Measurements from ENCODE around the gene GASK1A. TPM values are rescaled to one million over a fixed set of nuclear protein-coding genes. Genes with fewer than 3 reads are reported as not detected.
"Not testable (repeated sequence)": the region's sequence is repeated elsewhere in the genome, so short reads cannot be mapped to it uniquely, and the experiment has no call there.

The GASK1A gene
- total RNA-seq, 1 donor from 2014 or later = not detected

DNA sequence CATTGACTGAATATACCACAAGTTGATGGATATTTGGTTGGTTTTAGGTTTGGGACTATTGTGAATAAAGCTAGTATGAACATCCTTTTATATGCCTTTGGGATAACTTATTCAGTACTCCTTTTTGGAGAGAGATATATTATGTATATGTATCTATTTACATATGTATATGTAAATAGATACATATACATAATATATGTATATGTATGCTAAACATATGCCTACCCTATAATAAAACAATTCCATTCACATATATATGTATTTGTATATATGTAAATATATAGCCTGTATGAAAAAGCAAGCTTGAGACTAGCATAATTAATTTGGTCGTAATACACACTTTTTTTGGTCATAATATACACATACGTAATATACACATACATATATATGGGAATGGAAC is 15.8 kb upstream of the GASK1A start:
- no peak for DNase-seq (ENCODE audit: low spot score)
- intact Hi-C loops (cut with micrococcal nuclease) = loop anchor here (10.0 kb wide), 1 partner anchor 542 kb away; no protein-coding TSS in a partner anchor
- H3K4me1 Mint-ChIP-seq (ENCODE audit: low read depth) = no peaks in the 10 kb centered on the region
- peaks cover 15% of the 10 kb centered on the region for H3K27me3 Mint-ChIP-seq (ENCODE audit: low read depth)
- no peaks in the 10 kb centered on the region for H3K36me3 Mint-ChIP-seq (ENCODE audit: low read depth)
- H3K9me3 Mint-ChIP-seq = no peaks in the 10 kb centered on the region
- H3K4me3 Mint-ChIP-seq (ENCODE audit: low read depth) = no peak overlapping the region
- no peak overlapping the region for H3K27ac Mint-ChIP-seq

GRCh38 chr3:42964266-42964665 is 14.8 kb upstream of the GASK1A start:
- Mint-ChIP-seq H3K36me3 (ENCODE audit: low read depth) (no peaks in the 10 kb centered on the region), H3K9me3 (no peaks in the 10 kb centered on the region), H3K27ac (no peak overlapping the region), H3K4me1 (ENCODE audit: low read depth) (no peaks in the 10 kb centered on the region), H3K27me3 (ENCODE audit: low read depth) (peaks cover 11% of the 10 kb centered on the region), H3K4me3 (ENCODE audit: low read depth) (no peak overlapping the region)
- no peak for DNase-seq (ENCODE audit: low spot score)
- intact Hi-C loops (cut with micrococcal nuclease) = loop anchor here (10.0 kb wide), 1 partner anchor 541 kb away; no protein-coding TSS in a partner anchor

DNA sequence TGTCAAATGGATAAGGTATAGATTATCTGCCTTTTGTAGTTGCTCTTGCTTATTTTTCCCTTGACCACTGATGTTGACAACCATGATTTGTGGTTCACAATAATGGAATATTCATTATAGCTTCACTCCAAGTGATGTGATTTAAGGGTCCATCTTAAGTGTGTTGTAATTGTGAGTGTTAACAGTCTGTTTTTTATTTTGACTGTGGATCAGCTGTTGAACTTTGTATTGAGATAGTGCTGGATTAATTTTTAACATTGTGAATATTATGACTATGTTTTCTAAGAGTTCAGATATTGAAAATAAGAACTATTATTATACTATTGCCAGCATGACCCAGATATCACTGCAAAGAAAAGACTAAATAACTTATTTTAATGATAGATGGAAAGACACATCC is 8.6 kb upstream of the GASK1A start:
- H3K27me3 Mint-ChIP-seq (ENCODE audit: low read depth) = peaks cover 6% of the 10 kb centered on the region
- DNase-seq (ENCODE audit: low spot score) = no peak
- H3K9me3 Mint-ChIP-seq = peaks cover 24% of the 10 kb centered on the region
- no peaks in the 10 kb centered on the region for H3K4me1 Mint-ChIP-seq (ENCODE audit: low read depth)
- peaks cover 5% of the 10 kb centered on the region for H3K36me3 Mint-ChIP-seq (ENCODE audit: low read depth)
- no peak overlapping the region for H3K4me3 Mint-ChIP-seq (ENCODE audit: low read depth)
- H3K27ac Mint-ChIP-seq = no peak overlapping the region
- intact Hi-C loops (cut with micrococcal nuclease) = no loop called here

DNA sequence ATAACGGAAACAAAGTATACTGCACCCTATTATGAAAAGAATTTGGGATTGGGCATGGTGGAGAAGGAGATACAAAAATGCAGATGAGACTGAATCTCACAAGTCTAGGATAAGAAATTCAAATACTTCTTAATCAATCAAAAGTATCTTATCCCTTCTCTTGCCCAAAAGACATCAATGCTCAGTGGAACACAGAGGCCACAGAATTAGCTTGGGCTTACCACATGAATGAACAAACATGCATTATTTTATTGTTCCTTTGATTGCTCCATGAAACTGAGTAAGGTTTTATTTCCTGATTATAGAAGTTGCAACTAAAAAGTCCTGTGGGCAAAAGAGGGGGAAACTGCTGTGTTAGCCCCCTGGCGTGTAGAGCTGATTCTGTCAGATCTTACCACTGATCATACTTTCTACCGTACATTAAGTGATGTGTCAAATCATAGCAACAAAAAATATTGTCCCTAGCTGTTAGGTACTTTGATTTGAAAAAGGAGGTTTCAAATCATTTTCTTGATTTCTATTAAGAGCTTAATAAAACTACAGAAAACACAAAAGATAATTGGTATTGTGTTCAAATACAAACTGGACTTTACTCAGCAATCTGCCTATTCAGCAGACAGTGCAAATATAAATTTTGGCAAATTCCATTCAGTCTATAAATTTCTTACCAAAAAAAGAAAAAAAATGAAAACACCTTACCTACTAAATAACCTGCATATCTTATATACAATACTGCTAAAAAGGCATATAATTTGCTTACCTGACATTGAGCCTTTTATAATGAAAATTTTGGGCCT is 7.9 kb upstream of the GASK1A start:
- Mint-ChIP-seq H3K27ac (no peak overlapping the region), H3K36me3 (ENCODE audit: low read depth) (peaks cover 5% of the 10 kb centered on the region), H3K4me1 (ENCODE audit: low read depth) (no peaks in the 10 kb centered on the region), H3K9me3 (peaks cover 28% of the 10 kb centered on the region), H3K4me3 (ENCODE audit: low read depth) (no peak overlapping the region), H3K27me3 (ENCODE audit: low read depth) (peaks cover 9% of the 10 kb centered on the region)
- no peak for DNase-seq (ENCODE audit: low spot score)
- intact Hi-C loops (cut with micrococcal nuclease) = no loop called here

- H3K27me3 Mint-ChIP-seq (ENCODE audit: low read depth) = peaks cover 33% of the 10 kb centered on the region
- H3K4me3 Mint-ChIP-seq (ENCODE audit: low read depth); H3K36me3 Mint-ChIP-seq (ENCODE audit: low read depth); H3K4me1 Mint-ChIP-seq (ENCODE audit: low read depth); H3K27ac Mint-ChIP-seq; DNase-seq (ENCODE audit: low spot score); intact Hi-C loops (cut with micrococcal nuclease): not testable (repeated sequence)
- peaks cover 28% of the 10 kb centered on the region for H3K9me3 Mint-ChIP-seq
Observed at GRCh38 chr3:42974906-42975305, 4.2 kb upstream of the GASK1A start.

DNA sequence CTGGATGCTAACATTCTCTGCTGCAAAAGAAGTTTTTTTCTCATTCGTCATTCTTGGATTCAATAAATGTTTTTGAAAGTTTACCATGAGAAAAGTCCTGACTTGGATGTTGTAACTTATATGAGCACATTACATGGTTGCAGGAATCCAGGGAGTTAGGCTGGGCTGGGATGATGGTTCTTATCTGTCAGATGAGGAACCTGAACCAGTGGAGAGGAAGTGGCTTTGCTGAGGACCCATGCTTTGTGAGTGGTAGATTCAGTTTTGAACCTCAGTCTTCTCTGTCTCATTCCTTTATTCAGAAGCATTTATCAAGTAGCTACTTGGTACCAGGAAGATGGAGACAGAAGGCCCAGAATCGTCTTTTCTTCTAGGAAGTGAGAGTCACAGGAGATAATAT is 3.7 kb upstream of the GASK1A start:
- H3K27ac Mint-ChIP-seq = no peak overlapping the region
- intact Hi-C loops (cut with micrococcal nuclease) = no loop called here

GRCh38 chr3:42975955-42976354 is 3.2 kb upstream of the GASK1A start:
- no peak for DNase-seq (ENCODE audit: low spot score)
- Mint-ChIP-seq H3K27ac (no peak overlapping the region), H3K9me3 (peaks cover 28% of the 10 kb centered on the region), H3K4me3 (ENCODE audit: low read depth) (no peak overlapping the region), H3K4me1 (ENCODE audit: low read depth) (no peaks in the 10 kb centered on the region), H3K36me3 (ENCODE audit: low read depth) (peaks cover 5% of the 10 kb centered on the region), H3K27me3 (ENCODE audit: low read depth) (peaks cover 43% of the 10 kb centered on the region)
- intact Hi-C loops (cut with micrococcal nuclease) = no loop called here

More for the DNA sequence above, 3.7 kb upstream of the GASK1A start:
- peaks cover 38% of the 10 kb centered on the region for H3K27me3 Mint-ChIP-seq (ENCODE audit: low read depth)
- no peak for DNase-seq (ENCODE audit: low spot score)
- H3K9me3 Mint-ChIP-seq = peaks cover 28% of the 10 kb centered on the region
- H3K4me1 Mint-ChIP-seq (ENCODE audit: low read depth) = no peaks in the 10 kb centered on the region
- H3K4me3 Mint-ChIP-seq (ENCODE audit: low read depth) = no peak overlapping the region
- peaks cover 5% of the 10 kb centered on the region for H3K36me3 Mint-ChIP-seq (ENCODE audit: low read depth)

DNA sequence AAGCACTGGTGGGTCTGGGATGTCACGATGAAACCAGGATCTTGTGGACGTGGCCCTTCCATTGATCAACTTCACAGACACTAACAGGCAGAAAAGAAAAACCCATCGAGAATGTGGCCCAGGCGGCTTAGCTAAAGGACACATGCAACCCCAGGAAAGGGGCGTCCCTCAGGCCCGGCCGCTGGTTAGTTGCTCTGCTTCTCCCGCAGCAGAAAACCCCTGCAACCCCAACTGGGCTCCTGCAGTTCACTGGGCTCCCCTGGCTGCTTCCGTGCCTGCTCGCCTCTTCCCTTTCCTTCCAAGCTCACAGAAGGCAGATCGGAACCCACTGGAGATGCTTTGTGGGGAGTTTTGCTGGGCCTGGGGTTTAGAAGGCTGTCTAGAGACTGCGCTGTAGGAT is 1.1 kb downstream of the GASK1A start:
- no peak for DNase-seq (ENCODE audit: low spot score)
- H3K27ac Mint-ChIP-seq = no peak overlapping the region
- H3K4me3 Mint-ChIP-seq (ENCODE audit: low read depth) = no peak overlapping the region
- no peaks in the 10 kb centered on the region for H3K4me1 Mint-ChIP-seq (ENCODE audit: low read depth)
- intact Hi-C loops (cut with micrococcal nuclease) = no loop called here
- H3K27me3 Mint-ChIP-seq (ENCODE audit: low read depth) = peaks cover 44% of the 10 kb centered on the region
- no peaks in the 10 kb centered on the region for H3K36me3 Mint-ChIP-seq (ENCODE audit: low read depth)
- H3K9me3 Mint-ChIP-seq = peaks cover 6% of the 10 kb centered on the region

DNA sequence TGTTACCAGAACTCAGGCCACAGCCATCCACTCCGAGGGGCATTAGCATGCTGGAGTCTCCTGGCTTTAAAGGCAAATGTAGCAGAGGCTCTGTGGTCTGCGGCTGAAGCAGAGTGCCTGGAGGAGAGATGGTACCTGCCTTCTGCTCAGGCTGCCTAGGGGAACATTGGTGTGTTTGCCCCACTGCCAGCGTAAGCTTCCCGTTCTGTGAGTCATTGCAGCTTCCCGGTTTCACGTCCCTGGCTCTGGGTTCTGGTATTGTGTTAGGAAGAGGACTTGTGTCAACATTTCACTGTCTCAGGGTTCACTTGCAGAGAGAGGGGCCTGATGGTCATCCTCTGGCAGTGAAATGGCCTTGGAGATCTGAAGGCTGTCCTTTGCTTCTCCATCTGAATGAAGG is 1.8 kb downstream of the GASK1A start:
- Mint-ChIP-seq H3K27me3 (ENCODE audit: low read depth) (peaks cover 41% of the 10 kb centered on the region), H3K27ac (no peak overlapping the region), H3K36me3 (ENCODE audit: low read depth) (no peaks in the 10 kb centered on the region), H3K4me1 (ENCODE audit: low read depth) (no peaks in the 10 kb centered on the region), H3K9me3 (peaks cover under 1% of the 10 kb centered on the region), H3K4me3 (ENCODE audit: low read depth) (no peak overlapping the region)
- DNase-seq (ENCODE audit: low spot score) = no peak
- intact Hi-C loops (cut with micrococcal nuclease) = no loop called here

GRCh38 chr3:42982645-42983412 is 3.7 kb downstream of the GASK1A start:
- intact Hi-C loops (cut with micrococcal nuclease) = no loop called here
- peaks cover 33% of the 10 kb centered on the region for H3K27me3 Mint-ChIP-seq (ENCODE audit: low read depth)
- no peak overlapping the region for H3K4me3 Mint-ChIP-seq (ENCODE audit: low read depth)
- H3K27ac Mint-ChIP-seq = no peak overlapping the region
- DNase-seq (ENCODE audit: low spot score) = no peak
- no peaks in the 10 kb centered on the region for H3K36me3 Mint-ChIP-seq (ENCODE audit: low read depth)
- H3K4me1 Mint-ChIP-seq (ENCODE audit: low read depth) = no peaks in the 10 kb centered on the region
- no peaks in the 10 kb centered on the region for H3K9me3 Mint-ChIP-seq

GRCh38 chr3:42983927-42984326 is 4.8 kb downstream of the GASK1A start:
- no peaks in the 10 kb centered on the region for H3K9me3 Mint-ChIP-seq
- H3K27ac Mint-ChIP-seq = no peak overlapping the region

GRCh38 chr3:42984701-42985100 is 5.6 kb downstream of the GASK1A start:
- Mint-ChIP-seq H3K36me3 (ENCODE audit: low read depth) (no peaks in the 10 kb centered on the region), H3K4me1 (ENCODE audit: low read depth) (no peaks in the 10 kb centered on the region), H3K27ac (no peak overlapping the region), H3K27me3 (ENCODE audit: low read depth) (peaks cover 20% of the 10 kb centered on the region), H3K4me3 (ENCODE audit: low read depth) (no peak overlapping the region), H3K9me3 (no peaks in the 10 kb centered on the region)
- intact Hi-C loops (cut with micrococcal nuclease) = no loop called here
- no peak for DNase-seq (ENCODE audit: low spot score)

More at GRCh38 chr3:42983927-42984326, 4.8 kb downstream of the GASK1A start:
- Mint-ChIP-seq H3K4me1 (ENCODE audit: low read depth) (no peaks in the 10 kb centered on the region), H3K4me3 (ENCODE audit: low read depth) (no peak overlapping the region), H3K27me3 (ENCODE audit: low read depth) (peaks cover 26% of the 10 kb centered on the region), H3K36me3 (ENCODE audit: low read depth) (no peaks in the 10 kb centered on the region)
- DNase-seq (ENCODE audit: low spot score) = no peak
- intact Hi-C loops (cut with micrococcal nuclease) = no loop called here

- Mint-ChIP-seq H3K27me3 (ENCODE audit: low read depth) (peaks cover 4% of the 10 kb centered on the region), H3K4me1 (ENCODE audit: low read depth) (no peaks in the 10 kb centered on the region), H3K9me3 (no peaks in the 10 kb centered on the region), H3K4me3 (ENCODE audit: low read depth) (no peak overlapping the region), H3K36me3 (ENCODE audit: low read depth) (no peaks in the 10 kb centered on the region), H3K27ac (no peak overlapping the region)
- intact Hi-C loops (cut with micrococcal nuclease) = no loop called here
- DNase-seq (ENCODE audit: low spot score) = no peak
Observed at GRCh38 chr3:42988097-42988496, 9.0 kb downstream of the GASK1A start.
